Loucy (cell line): ENCODE measurements around the gene WEE1.

Experiments used
- H2AFZ ChIP-seq: fragments of 200-600 bp; sonication (generic); 2 replicates; pipeline ENCODE4 v1.6.0; 2016; ENCODE audit warnings: antibody characterized with exemption, mild to moderate bottlenecking, low read length, moderate library complexity
- H3F3A ChIP-seq: fragments of 200-600 bp; 2 replicates; pipeline ENCODE4 v1.6.0; 2016; ENCODE audit warnings: antibody characterized with exemption, low read depth, mild to moderate bottlenecking
- H3K27me3 ChIP-seq: fragments of 200-600 bp; sonication (generic); 2 replicates; pipeline ENCODE4 v1.6.1; 2014; ENCODE audit warnings: low read length, mild to moderate bottlenecking; ENCODE audit not compliant: insufficient read depth, poor library complexity, severe bottlenecking
- H3K36me3 ChIP-seq: fragments of 200-600 bp; sonication (generic); 2 replicates; pipeline ENCODE4 v1.6.1; 2016; ENCODE audit warnings: low read length; ENCODE audit not compliant: insufficient read depth
- H3K4me1 ChIP-seq: fragments of 200-600 bp; sonication (generic); 2 replicates; pipeline ENCODE4 v1.5.1; 2014; ENCODE audit warnings: low read length, mild to moderate bottlenecking; ENCODE audit not compliant: insufficient read depth, poor library complexity, severe bottlenecking
- H3K4me2 ChIP-seq: fragments of 200-600 bp; sonication (generic); 2 replicates; pipeline ENCODE4 v1.6.0; 2014; ENCODE audit warnings: antibody characterized with exemption, low read length, low read depth, mild to moderate bottlenecking; ENCODE audit not compliant: poor library complexity, severe bottlenecking
- H3K4me3 ChIP-seq: fragments of 200-600 bp; sonication (generic); 2 replicates; pipeline ENCODE4 v1.5.1; 2014; ENCODE audit warnings: low read length, mild to moderate bottlenecking, mixed read lengths; ENCODE audit not compliant: poor library complexity, severe bottlenecking
- H3K79me2 ChIP-seq: fragments of 200-600 bp; sonication (generic); 2 replicates; pipeline ENCODE4 v1.6.1; 2014; ENCODE audit warnings: low read length; ENCODE audit not compliant: insufficient read depth
- H3K9ac ChIP-seq: fragments of 200-600 bp; sonication (generic); 2 replicates; pipeline ENCODE4 v1.6.0; 2014; ENCODE audit warnings: mild to moderate bottlenecking, low read depth, low read length, moderate library complexity; ENCODE audit not compliant: poor library complexity, severe bottlenecking
- H3K9me2 ChIP-seq: fragments of 200-600 bp; sonication (generic); replicated peaks from 2 replicates; pipeline ENCODE4 v1.6.1; 2016; ENCODE audit warnings: low read depth, low read length, mixed read lengths
- H3K9me3 ChIP-seq: fragments of 200-600 bp; sonication (generic); 2 replicates; pipeline ENCODE4 v1.6.1; 2014; ENCODE audit warnings: mild to moderate bottlenecking, antibody characterized with exemption, low read length, low read depth; ENCODE audit not compliant: insufficient read depth
- H4K20me1 ChIP-seq: fragments of 200-600 bp; sonication (generic); 2 replicates; pipeline ENCODE4 v1.6.0; 2014; ENCODE audit warnings: antibody characterized with exemption, low read length, mild to moderate bottlenecking; ENCODE audit not compliant: insufficient read depth, poor library complexity, severe bottlenecking
- CTCF ChIP-seq: fragments of 200-600 bp; sonication (generic); conservative IDR thresholded peaks from 2 replicates; pipeline ENCODE4 v1.5.1; 2014; ENCODE audit warnings: mild to moderate bottlenecking, antibody characterized with exemption, low read length
- EZH2phosphoT487 ChIP-seq: fragments of 200-600 bp; IDR thresholded peaks from 2 replicates; pipeline ENCODE4 v1.6.1; 2018; ENCODE audit warnings: antibody characterized with exemption, mild to moderate bottlenecking, moderate library complexity, borderline replicate concordance

Gene WEE1

DNA sequence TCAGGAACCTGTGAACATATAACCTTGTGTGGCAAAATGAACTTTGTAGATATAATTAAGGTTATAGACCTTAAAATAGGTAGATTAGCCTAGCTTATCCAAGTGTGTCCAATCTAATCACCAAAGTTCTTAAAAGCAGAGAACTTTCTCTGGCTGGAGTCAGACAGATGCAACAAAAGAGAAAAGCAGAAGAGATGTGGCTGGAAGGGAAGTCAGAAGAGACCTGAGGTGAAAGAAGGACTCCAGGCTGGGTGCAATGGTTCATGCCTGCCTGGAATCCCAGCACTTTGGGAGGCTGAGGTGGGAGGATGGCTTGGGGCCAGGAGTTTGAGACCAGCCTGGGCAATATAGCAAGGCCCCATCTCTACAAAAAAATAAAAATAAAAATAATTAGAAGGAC lies 51.0 kb downstream of the WEE1 start:
- Histone ChIP-seq H3K4me3 (no peak overlapping the region), H3K9ac (no peak overlapping the region), H3K36me3 (no peaks in the 10 kb centered on the region), H3K27me3 (no peaks in the 10 kb centered on the region), H3F3A (no peaks in the 10 kb centered on the region), H3K4me2 (no peak overlapping the region), H3K9me2 (no peaks in the 10 kb centered on the region), H3K9me3 (no peaks in the 10 kb centered on the region), H3K79me2 (no peaks in the 10 kb centered on the region), H3K4me1 (no peaks in the 10 kb centered on the region), H4K20me1 (no peaks in the 10 kb centered on the region), H2AFZ (no peak overlapping the region)
- no peak for TF ChIP-seq CTCF
- no peak for TF ChIP-seq EZH2phosphoT487

GRCh38 chr11:9625162-9625561 lies 51.7 kb downstream of the WEE1 start:
- Histone ChIP-seq H3K9me3 (no peaks in the 10 kb centered on the region), H3K79me2 (no peaks in the 10 kb centered on the region), H3K9me2 (no peaks in the 10 kb centered on the region), H3F3A (no peaks in the 10 kb centered on the region), H3K4me1 (no peaks in the 10 kb centered on the region), H3K36me3 (no peaks in the 10 kb centered on the region), H3K4me3 (no peak overlapping the region), H4K20me1 (no peaks in the 10 kb centered on the region), H3K27me3 (no peaks in the 10 kb centered on the region), H3K9ac (no peak overlapping the region), H2AFZ (no peak overlapping the region), H3K4me2 (no peak overlapping the region)
- TF ChIP-seq CTCF (no peak), EZH2phosphoT487 (no peak)

GRCh38 chr11:9625728-9626127 lies 52.3 kb downstream of the WEE1 start:
- H2AFZ ChIP-seq = no peak overlapping the region
- TF ChIP-seq CTCF = no peak
- no peak for TF ChIP-seq EZH2phosphoT487

More at GRCh38 chr11:9625728-9626127, 52.3 kb downstream of the WEE1 start:
- H3K36me3 ChIP-seq = no peaks in the 10 kb centered on the region
- no peaks in the 10 kb centered on the region for H3K9me2 ChIP-seq
- H3K4me1 ChIP-seq = no peaks in the 10 kb centered on the region
- no peaks in the 10 kb centered on the region for H3F3A ChIP-seq
- no peak overlapping the region for H3K4me2 ChIP-seq
- no peaks in the 10 kb centered on the region for H3K79me2 ChIP-seq
- no peaks in the 10 kb centered on the region for H3K27me3 ChIP-seq
- no peak overlapping the region for H3K9ac ChIP-seq
- H4K20me1 ChIP-seq = no peaks in the 10 kb centered on the region
- H3K4me3 ChIP-seq = no peak overlapping the region
- H3K9me3 ChIP-seq = no peaks in the 10 kb centered on the region
